DOHH2 (cell line): ENCODE data around the gene UTRN.

Experiments
- CTCF ChIP-seq: fragments of 200-600 bp; sonication (generic); IDR thresholded peaks from one replicate; pipeline ENCODE4 v1.5.1; 2014; ENCODE audit warnings: antibody characterized with exemption, mild to moderate bottlenecking, low read depth, low read length; ENCODE audit not compliant: poor library complexity, severe bottlenecking
- EZH2phosphoT487 ChIP-seq: fragments of 200-600 bp; sonication (generic); IDR thresholded peaks from 2 replicates; pipeline ENCODE4 v1.6.1; 2017; ENCODE audit warnings: borderline replicate concordance, mild to moderate bottlenecking, antibody characterized with exemption, low read length, moderate library complexity, mixed read lengths

- TF ChIP-seq CTCF (no peak), EZH2phosphoT487 (no peak)
Observed at GRCh38 chr6:144331491-144331969, 46.4 kb downstream of the UTRN start.
